CD14-positive monocyte (primary cell): ENCODE results near the gene SRCIN1. TPM values are rescaled to one million over a fixed set of nuclear protein-coding genes. Genes with fewer than 3 reads are reported as not detected.

ENCODE experiments used
- DNase-seq, 3 donors: peaks; one replicate each; pipeline ENCODE4 v3.0.0-alpha.2; 2011 to 2022
- H2AFZ ChIP-seq: 2 replicates; pipeline ENCODE4 v1.6.0; 2012; ENCODE audit warnings: mild to moderate bottlenecking, low read depth, low read length, inconsistent platforms; ENCODE audit not compliant: insufficient read depth, poor library complexity, severe bottlenecking
- H3K27ac ChIP-seq, 2 donors: 1 replicate in 1 of 2; 2 replicates in 1 of 2; pipeline ENCODE4 v1.5.1; 2012 to 2013; ENCODE audit warnings: low read length in 2 of 2, control low read depth in 1 of 2, inconsistent platforms in 1 of 2, low read depth in 1 of 2, mild to moderate bottlenecking in 1 of 2
- H3K27me3 ChIP-seq, 2 donors: one replicate each; pipeline versions ENCODE4 v1.6.0 to v1.6.1; 2011 to 2013; ENCODE audit warnings: low read length in 2 of 2; ENCODE audit not compliant: control insufficient read depth in 2 of 2, insufficient read depth in 2 of 2
- H3K36me3 ChIP-seq, 2 donors: replicated peaks in 1 of 2; 1 replicate in 1 of 2; 2 replicates in 1 of 2; pipeline versions ENCODE4 v1.5.1 to v1.6.1; 2012 to 2013; ENCODE audit warnings: low read length in 2 of 2, control low read depth in 1 of 2, inconsistent platforms in 1 of 2, mild to moderate bottlenecking in 1 of 2; ENCODE audit not compliant: insufficient read depth in 2 of 2, control insufficient read depth in 1 of 2
- H3K4me1 ChIP-seq, 2 donors: 1 replicate in 1 of 2; 2 replicates in 1 of 2; pipeline versions ENCODE4 v1.5.1 to v1.6.1; 2012 to 2013; ENCODE audit warnings: low read length in 2 of 2, control low read depth in 1 of 2, inconsistent platforms in 1 of 2, mild to moderate bottlenecking in 1 of 2, moderate library complexity in 1 of 2; ENCODE audit not compliant: insufficient read depth in 2 of 2, control insufficient read depth in 1 of 2
- H3K4me2 ChIP-seq: replicated peaks from 2 replicates; pipeline ENCODE3; 2012; ENCODE audit warnings: low read length, moderate library complexity, mild to moderate bottlenecking; ENCODE audit not compliant: poor library complexity, severe bottlenecking; ENCODE audit errors: extremely low read depth
- H3K4me3 ChIP-seq, 3 experiments: fragments of 200-600 bp in 1 of 3; sonication (generic) in 1 of 3; replicated peaks in 1 of 3; 1 replicate in 2 of 3; 2 replicates in 1 of 3; pipeline ENCODE4 v1.5.1; 2011 to 2013; ENCODE audit warnings: low read length in 3 of 3, mild to moderate bottlenecking in 3 of 3, control low read depth in 2 of 3, low read depth in 2 of 3, inconsistent platforms in 1 of 3, moderate library complexity in 1 of 3
- H3K79me2 ChIP-seq: 2 replicates; pipeline ENCODE4 v1.6.0; 2012; ENCODE audit warnings: mild to moderate bottlenecking, control low read depth, inconsistent platforms, low read length, moderate library complexity; ENCODE audit not compliant: insufficient read depth
- H3K9ac ChIP-seq: 2 replicates; pipeline ENCODE4 v1.6.0; 2017; ENCODE audit warnings: low read length, mild to moderate bottlenecking; ENCODE audit not compliant: insufficient read depth, poor library complexity, severe bottlenecking
- H3K9me3 ChIP-seq, 2 donors: replicated peaks in 1 of 2; 1 replicate in 1 of 2; 2 replicates in 1 of 2; pipeline versions ENCODE4 v1.5.1 to v1.6.1; 2012 to 2013; ENCODE audit warnings: low read length in 2 of 2, control low read depth in 1 of 2; ENCODE audit not compliant: control insufficient read depth in 1 of 2, insufficient read depth in 1 of 2
- H4K20me1 ChIP-seq: 2 replicates; pipeline ENCODE4 v1.6.0; 2012; ENCODE audit warnings: mild to moderate bottlenecking, low read length, control low read depth, moderate library complexity; ENCODE audit not compliant: insufficient read depth
- H3K27ac Mint-ChIP-seq, 7 donors: one replicate each; pipeline ENCODE4 v1.8.0; 2020; ENCODE audit warnings: mild to moderate bottlenecking in 7 of 7, mixed read lengths in 7 of 7, moderate library complexity in 6 of 7, inconsistent platforms in 2 of 7
- H3K27me3 Mint-ChIP-seq, 3 donors: one replicate each; pipeline ENCODE4 v1.8.0; 2021 to 2022; ENCODE audit warnings: low read depth in 3 of 3, mild to moderate bottlenecking in 3 of 3, mixed read lengths in 3 of 3, moderate library complexity in 3 of 3, inconsistent platforms in 1 of 3
- H3K36me3 Mint-ChIP-seq, 2 donors: one replicate each; pipeline ENCODE4 v1.8.0; 2020; ENCODE audit warnings: mixed read lengths in 2 of 2, inconsistent platforms in 1 of 2, mild to moderate bottlenecking in 1 of 2
- H3K4me1 Mint-ChIP-seq: one replicate; pipeline ENCODE4 v1.8.0; 2020; ENCODE audit warnings: mild to moderate bottlenecking, mixed read lengths
- H3K4me3 Mint-ChIP-seq, 2 donors: one replicate each; pipeline ENCODE4 v1.8.0; 2020; ENCODE audit warnings: mild to moderate bottlenecking in 2 of 2, mixed read lengths in 2 of 2, moderate library complexity in 1 of 2
- H3K9me3 Mint-ChIP-seq, 7 donors: one replicate each; pipeline ENCODE4 v1.8.0; 2020 to 2022; ENCODE audit warnings: mixed read lengths in 7 of 7, mild to moderate bottlenecking in 6 of 7, moderate library complexity in 6 of 7, inconsistent platforms in 2 of 7
- WGBS: methylation state at CpG from one replicate; pipeline ENCODE4 v1.1.5; 2013; ENCODE audit warnings: missing lambda C conversion rate; ENCODE audit not compliant: insufficient coverage; 5-methylcytosine and 5-hydroxymethylcytosine counted together
- intact Hi-C, 2 donors: fragments of 100-400 bp; cut with micrococcal nuclease; formaldehyde crosslinking; loops; one replicate each; pipeline versions ENCODE4 v1.15.0 to v1.15.1; 2023
- polyA plus RNA-seq, 3 donors: library from polyadenylated mRNA; depleted of rRNA in 1 of 3; unstranded in 2 of 3; stranded (reverse) in 1 of 3; fragments of 300-500 nt in 2 of 3; fragments of >200 nt in 1 of 3; fragmentation: Illumina TruSeq in 2 of 3; gene quantifications; 1 replicate in 2 of 3; 2 replicates in 1 of 3; pipeline ENCODE4 v1.2.3, GENCODE V29; 2012 to 2021
- TF ChIP-seq, protein P1 (sequence below): fragments of 200-600 bp; IDR thresholded peaks from one replicate; pipeline ENCODE4 v1.8.0; 2022; ENCODE audit warnings: antibody characterized with exemption, mild to moderate bottlenecking

Gene SRCIN1
- polyA plus RNA-seq, 3 donors = 0.01 TPM; not detected in 2

DNA sequence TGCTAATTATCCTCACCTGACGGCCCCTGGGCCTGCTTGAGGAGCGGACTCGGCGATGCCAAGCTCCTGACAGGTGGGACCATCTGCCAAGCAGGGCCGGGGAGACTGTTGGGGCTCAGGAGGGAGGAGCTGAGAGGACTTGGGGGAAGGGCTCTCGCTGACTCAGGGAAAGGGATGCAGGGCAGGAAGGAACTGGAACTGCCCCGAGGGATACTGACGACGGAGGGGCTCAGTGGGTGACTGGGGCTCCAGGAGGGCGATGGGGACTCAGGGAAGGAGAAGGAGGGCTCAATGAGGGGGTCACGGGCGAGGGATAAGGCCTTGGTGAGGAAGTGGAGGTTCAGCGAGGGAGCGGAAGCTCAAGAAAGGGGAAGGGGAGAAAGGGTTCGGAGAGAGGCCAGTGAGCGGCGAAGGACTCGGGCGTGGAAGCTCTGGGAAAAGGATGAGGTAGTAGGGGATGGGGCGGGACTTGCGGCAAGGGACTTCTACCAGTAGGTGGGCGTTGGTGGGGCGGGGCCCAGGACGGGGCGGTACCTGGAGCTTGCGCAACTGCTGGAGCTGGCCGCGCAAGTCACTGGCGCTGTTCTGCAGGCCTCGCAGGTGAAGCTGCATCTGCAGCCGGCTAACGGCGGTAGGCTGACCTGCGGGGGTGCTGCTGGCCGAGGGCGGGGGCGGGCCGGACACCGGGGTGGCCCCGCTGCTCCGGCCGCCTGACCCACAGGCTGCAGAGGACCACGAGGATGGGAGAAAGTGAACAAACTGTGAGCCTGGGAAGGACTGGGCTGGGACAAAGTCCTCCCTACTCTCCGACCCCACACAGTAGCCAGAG lies 46.5 kb downstream of the SRCIN1 start:
- H3K27me3 Mint-ChIP-seq = peaks cover 54 to 81% (median 56%) of the 10 kb centered on the region in 3 donors
- peaks cover 46% of the 10 kb centered on the region for H3K4me1 Mint-ChIP-seq
- peaks cover 0 to 28% of the 10 kb centered on the region in 2 donors for H3K9me3 ChIP-seq
- peak overlapping the region; percentile 81 to 90 for H3K4me3 Mint-ChIP-seq
- H4K20me1 ChIP-seq = peaks cover 5% of the 10 kb centered on the region
- peak overlapping the region; percentile 84 for H2AFZ ChIP-seq
- H3K27ac ChIP-seq = no peak overlapping the region
- peaks cover 38 to 55% of the 10 kb centered on the region in 2 donors for H3K27me3 ChIP-seq
- TF ChIP-seq, protein P1, sequence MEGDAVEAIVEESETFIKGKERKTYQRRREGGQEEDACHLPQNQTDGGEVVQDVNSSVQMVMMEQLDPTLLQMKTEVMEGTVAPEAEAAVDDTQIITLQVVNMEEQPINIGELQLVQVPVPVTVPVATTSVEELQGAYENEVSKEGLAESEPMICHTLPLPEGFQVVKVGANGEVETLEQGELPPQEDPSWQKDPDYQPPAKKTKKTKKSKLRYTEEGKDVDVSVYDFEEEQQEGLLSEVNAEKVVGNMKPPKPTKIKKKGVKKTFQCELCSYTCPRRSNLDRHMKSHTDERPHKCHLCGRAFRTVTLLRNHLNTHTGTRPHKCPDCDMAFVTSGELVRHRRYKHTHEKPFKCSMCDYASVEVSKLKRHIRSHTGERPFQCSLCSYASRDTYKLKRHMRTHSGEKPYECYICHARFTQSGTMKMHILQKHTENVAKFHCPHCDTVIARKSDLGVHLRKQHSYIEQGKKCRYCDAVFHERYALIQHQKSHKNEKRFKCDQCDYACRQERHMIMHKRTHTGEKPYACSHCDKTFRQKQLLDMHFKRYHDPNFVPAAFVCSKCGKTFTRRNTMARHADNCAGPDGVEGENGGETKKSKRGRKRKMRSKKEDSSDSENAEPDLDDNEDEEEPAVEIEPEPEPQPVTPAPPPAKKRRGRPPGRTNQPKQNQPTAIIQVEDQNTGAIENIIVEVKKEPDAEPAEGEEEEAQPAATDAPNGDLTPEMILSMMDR = peak; percentile 13
- H3K36me3 Mint-ChIP-seq = peaks cover 5 to 6% of the 10 kb centered on the region in 2 donors
- intact Hi-C loops = loop anchor here (2.0 to 10.0 kb wide), 3 partner anchors 22 to 108 kb away; no protein-coding TSS in a partner anchor
- peak overlapping the region in 2 of 3 experiments; percentile 7 to 75 for H3K4me3 ChIP-seq
- peak overlapping the region; percentile 94 for H3K4me2 ChIP-seq
- H3K4me1 ChIP-seq = peaks cover 38 to 48% of the 10 kb centered on the region in 2 donors
- H3K79me2 ChIP-seq = no peaks in the 10 kb centered on the region
- no peak overlapping the region for H3K9ac ChIP-seq
- peaks cover 6 to 36% (median 18%) of the 10 kb centered on the region in 7 donors for H3K9me3 Mint-ChIP-seq
- 0% methylated on average over 33 of the region's 44 CpGs for WGBS
- H3K36me3 ChIP-seq = no peaks in the 10 kb centered on the region
- H3K27ac Mint-ChIP-seq = peak overlapping the region; percentile 34 to 83 (median 73)
- DNase-seq = peak; percentile 64 to 81 (median 77)

DNA sequence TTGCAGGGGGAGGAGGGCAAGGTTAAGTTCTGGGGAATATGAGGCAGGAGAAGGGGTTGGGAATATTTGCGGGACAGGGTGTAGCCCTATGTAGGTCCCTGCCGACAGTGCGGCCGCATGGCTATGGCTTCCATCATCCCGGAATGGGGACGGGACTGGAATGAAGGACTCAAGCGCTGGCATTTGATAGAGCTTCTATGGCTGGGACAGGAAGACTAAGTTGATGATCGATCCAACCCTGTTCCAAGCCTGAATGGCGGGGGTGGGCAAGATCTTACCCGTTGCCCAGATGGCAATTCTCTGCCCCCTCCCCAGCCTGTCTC lies 47.1 kb downstream of the SRCIN1 start:
- H3K9me3 Mint-ChIP-seq = peaks cover 6 to 34% (median 17%) of the 10 kb centered on the region in 7 donors
- WGBS = 1% methylated on average over 10 of the region's 10 CpGs
- DNase-seq = no peak
- TF ChIP-seq, protein P1 = no peak
- intact Hi-C loops = loop anchor here (2.0 to 10.0 kb wide), 3 partner anchors 22 to 109 kb away; no protein-coding TSS in a partner anchor
- peaks cover 51 to 81% (median 51%) of the 10 kb centered on the region in 3 donors for H3K27me3 Mint-ChIP-seq
- Histone ChIP-seq H3K79me2 (no peaks in the 10 kb centered on the region), H3K4me2 (peak overlapping the region; percentile 94), H3K4me3 (peak overlapping the region; percentile 3 to 75 (median 25)), H2AFZ (peak overlapping the region; percentile 84), H3K4me1 (peaks cover 38 to 48% of the 10 kb centered on the region in 2 donors), H3K27me3 (peaks cover 32 to 50% of the 10 kb centered on the region in 2 donors), H3K9me3 (peaks cover 0 to 28% of the 10 kb centered on the region in 2 donors), H3K36me3 (no peaks in the 10 kb centered on the region), H3K9ac (no peak overlapping the region), H4K20me1 (peaks cover 5% of the 10 kb centered on the region), H3K27ac (no peak overlapping the region)
- peaks cover 5 to 6% of the 10 kb centered on the region in 2 donors for H3K36me3 Mint-ChIP-seq
- peak overlapping the region; percentile 81 to 90 for H3K4me3 Mint-ChIP-seq
- peaks cover 46% of the 10 kb centered on the region for H3K4me1 Mint-ChIP-seq
- peak overlapping the region in 4 of 7 donors; percentile 15 to 83 (median 44) for H3K27ac Mint-ChIP-seq
